H9 (cell line): ENCODE data around the gene TFCP2. TPM values are rescaled to one million over a fixed set of nuclear protein-coding genes. Genes with fewer than 3 reads are reported as not detected.

Experiments used
- DNase-seq: peaks from one replicate; pipeline ENCODE4 v3.0.0-alpha.2; 2017
- H2AFZ ChIP-seq: one replicate; pipeline ENCODE4 v1.6.1; 2013; ENCODE audit warnings: mild to moderate bottlenecking, low read length, control low read depth, moderate library complexity
- H2AK5ac ChIP-seq: 2 replicates; pipeline ENCODE4 v1.6.1; 2013; ENCODE audit warnings: low read length, control low read depth, mixed read lengths; ENCODE audit not compliant: insufficient read length
- H2BK120ac ChIP-seq: one replicate; pipeline ENCODE4 v1.6.1; 2013; ENCODE audit warnings: low read depth, mild to moderate bottlenecking, low read length, control low read depth, inconsistent platforms; ENCODE audit not compliant: poor library complexity, severe bottlenecking
- H2BK12ac ChIP-seq: 2 replicates; pipeline ENCODE4 v1.6.1; 2013; ENCODE audit warnings: low read length, control low read depth, mixed read lengths, low read depth; ENCODE audit not compliant: insufficient read length
- H2BK15ac ChIP-seq: 2 replicates; pipeline ENCODE4 v1.6.1; 2013; ENCODE audit warnings: low read depth, low read length, control low read depth
- H2BK20ac ChIP-seq: one replicate; pipeline ENCODE4 v1.6.1; 2013; ENCODE audit warnings: low read depth, mild to moderate bottlenecking, low read length, control low read depth, inconsistent platforms; ENCODE audit not compliant: poor library complexity, severe bottlenecking
- H2BK5ac ChIP-seq: 2 replicates; pipeline ENCODE4 v1.6.1; 2013; ENCODE audit warnings: low read length, control low read depth, mixed read lengths; ENCODE audit not compliant: insufficient read length
- H3K14ac ChIP-seq: 2 replicates; pipeline ENCODE4 v1.6.1; 2013; ENCODE audit warnings: low read length, control low read depth; ENCODE audit not compliant: insufficient read depth
- H3K18ac ChIP-seq: 2 replicates; pipeline ENCODE4 v1.6.1; 2013; ENCODE audit warnings: low read depth, mild to moderate bottlenecking, mixed read lengths, low read length, control low read depth; ENCODE audit not compliant: insufficient read length
- H3K23ac ChIP-seq: 2 replicates; pipeline ENCODE4 v1.6.1; 2013; ENCODE audit warnings: low read length, control low read depth, mixed read lengths, low read depth; ENCODE audit not compliant: insufficient read length
- H3K23me2 ChIP-seq: 2 replicates; pipeline ENCODE4 v1.6.1; 2013; ENCODE audit warnings: low read depth, mild to moderate bottlenecking, mixed read lengths, low read length, control low read depth; ENCODE audit not compliant: insufficient read length, poor library complexity, severe bottlenecking
- H3K27ac ChIP-seq: 2 replicates; pipeline ENCODE4 v1.5.1; 2013; ENCODE audit warnings: low read length, control low read depth, mixed read lengths, low read depth; ENCODE audit not compliant: insufficient read length
- H3K27me3 ChIP-seq: 2 replicates; pipeline ENCODE4 v1.6.1; 2013; ENCODE audit warnings: low read length, control low read depth, inconsistent platforms; ENCODE audit not compliant: insufficient read depth
- H3K4ac ChIP-seq: 2 replicates; pipeline ENCODE4 v1.6.1; 2013; ENCODE audit warnings: low read depth, mild to moderate bottlenecking, control low read depth, inconsistent platforms, low read length, moderate library complexity
- H3K4me1 ChIP-seq: 2 replicates; pipeline ENCODE4 v1.6.1; 2013; ENCODE audit warnings: low read length, control low read depth, inconsistent platforms; ENCODE audit not compliant: insufficient read depth
- H3K4me2 ChIP-seq: 2 replicates; pipeline ENCODE4 v1.6.1; 2013; ENCODE audit warnings: low read length, control low read depth, mixed read lengths; ENCODE audit not compliant: insufficient read length, insufficient read depth
- H3K56ac ChIP-seq: 2 replicates; pipeline ENCODE4 v1.6.1; 2013; ENCODE audit warnings: low read depth, mild to moderate bottlenecking, mixed read lengths, low read length, control low read depth; ENCODE audit not compliant: insufficient read length
- H3K79me1 ChIP-seq: 2 replicates; pipeline ENCODE4 v1.6.1; 2013; ENCODE audit warnings: low read depth, mild to moderate bottlenecking, moderate library complexity, low read length, control low read depth, inconsistent platforms; ENCODE audit not compliant: insufficient read depth, poor library complexity, severe bottlenecking
- H3K79me2 ChIP-seq: 2 replicates; pipeline ENCODE4 v1.6.1; 2013; ENCODE audit warnings: low read length, control low read depth, inconsistent platforms; ENCODE audit not compliant: insufficient read depth
- H3K9ac ChIP-seq: 2 replicates; pipeline ENCODE4 v1.6.1; 2013; ENCODE audit warnings: low read length, control low read depth, mixed read lengths; ENCODE audit not compliant: insufficient read length; ENCODE audit errors: extremely low read depth
- H3K9me3 ChIP-seq: one replicate; pipeline ENCODE4 v1.6.1; 2013; ENCODE audit warnings: low read depth, low read length, inconsistent platforms; ENCODE audit not compliant: control insufficient read depth
- H3T11ph ChIP-seq: one replicate; pipeline ENCODE4 v1.6.1; 2013; ENCODE audit warnings: mild to moderate bottlenecking, low read length, control low read depth, inconsistent platforms
- H4K20me1 ChIP-seq: one replicate; pipeline ENCODE4 v1.6.1; 2013; ENCODE audit not compliant: control insufficient read depth, insufficient read length, insufficient read depth
- H4K5ac ChIP-seq: 2 replicates; pipeline ENCODE4 v1.6.1; 2013; ENCODE audit warnings: low read depth, mild to moderate bottlenecking, mixed read lengths, low read length, control low read depth; ENCODE audit not compliant: insufficient read length
- H4K8ac ChIP-seq: replicated peaks from 2 replicates; pipeline ENCODE4 v1.6.1; 2013; ENCODE audit warnings: low read length, control low read depth, mixed read lengths, low read depth; ENCODE audit not compliant: insufficient read length
- H4K91ac ChIP-seq: 2 replicates; pipeline ENCODE4 v1.6.1; 2013; ENCODE audit warnings: low read depth, mild to moderate bottlenecking, moderate library complexity, mixed read lengths, low read length, control low read depth; ENCODE audit not compliant: insufficient read length
- H3K27ac Mint-ChIP-seq, 3 experiments: 2 replicates in 2 of 3; 3 replicates in 1 of 3; pipeline ENCODE4 v1.8.0; 2020 to 2021; ENCODE audit warnings: mixed read lengths in 3 of 3, mild to moderate bottlenecking in 1 of 3, moderate library complexity in 1 of 3
- H3K27me3 Mint-ChIP-seq: 2 replicates; pipeline ENCODE4 v1.8.0; 2021; ENCODE audit warnings: low read depth, mild to moderate bottlenecking, moderate library complexity, mixed read lengths
- H3K36me3 Mint-ChIP-seq, 3 experiments: 2 replicates in 2 of 3; 3 replicates in 1 of 3; pipeline ENCODE4 v1.8.0; 2020 to 2021; ENCODE audit warnings: low read depth in 3 of 3, mixed read lengths in 3 of 3; ENCODE audit not compliant: insufficient read depth in 1 of 3
- H3K4me1 Mint-ChIP-seq, 2 experiments: 2 replicates each; pipeline ENCODE4 v1.8.0; 2020; ENCODE audit warnings: mixed read lengths in 2 of 2
- H3K4me3 Mint-ChIP-seq, 2 experiments: 2 replicates in 1 of 2; 3 replicates in 1 of 2; pipeline ENCODE4 v1.8.0; 2020 to 2021; ENCODE audit warnings: mild to moderate bottlenecking in 2 of 2, mixed read lengths in 2 of 2, moderate library complexity in 1 of 2
- H3K9me3 Mint-ChIP-seq, 2 experiments: 2 replicates in 1 of 2; 3 replicates in 1 of 2; pipeline ENCODE4 v1.8.0; 2020; ENCODE audit warnings: mild to moderate bottlenecking in 2 of 2, mixed read lengths in 2 of 2, moderate library complexity in 1 of 2
- CTCF ChIP-seq: fragments of 200-600 bp; sonication (generic); conservative IDR thresholded peaks from 3 replicates; pipeline ENCODE4 v1.8.0; 2021; ENCODE audit warnings: antibody characterized with exemption, mild to moderate bottlenecking
- WGBS: extraction: QIAGEN DNeasy Blood & Tissue Kit; methylation state at CpG from one replicate; pipeline ENCODE4 v1.1.7; 2013; ENCODE audit warnings: missing lambda C conversion rate, low lambda C conversion rate, mixed read lengths; ENCODE audit not compliant: insufficient read length; ENCODE audit errors: extremely low coverage; 5-methylcytosine and 5-hydroxymethylcytosine counted together
- total RNA-seq: library from RNA; stranded (reverse); gene quantifications from 2 replicates; pipeline ENCODE4 v1.2.1, GENCODE V29; 2021

The TFCP2 gene
- total RNA-seq, 1 experiment from 2014 or later, result 27.1 TPM

DNA sequence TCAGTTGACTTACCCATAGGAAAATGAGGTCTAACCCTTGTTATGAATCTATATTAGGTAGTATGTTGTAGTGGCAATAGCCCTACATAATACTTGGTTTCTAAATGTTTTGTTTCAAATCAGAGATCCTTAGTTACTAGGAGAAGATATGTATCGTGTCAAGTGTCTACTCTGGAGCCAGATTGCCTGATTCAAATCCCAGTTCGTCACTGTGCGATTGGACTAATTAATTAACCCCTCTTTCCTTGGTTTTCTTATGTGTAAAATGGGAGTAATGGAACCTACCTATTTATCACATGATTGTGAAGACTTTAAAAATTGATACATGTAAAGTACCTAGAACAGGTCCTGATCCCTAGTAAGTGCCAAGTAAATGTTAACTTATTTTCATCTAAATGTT, 123.4 kb downstream of the TFCP2 start:
- H3K9me3 ChIP-seq, result no peaks in the 10 kb centered on the region
- H4K8ac ChIP-seq, result no peak overlapping the region
- H3K36me3 Mint-ChIP-seq, result peaks cover 11 to 21% (median 20%) of the 10 kb centered on the region in 3 experiments; a peak in 6 of 7 replicates
- no peaks in the 10 kb centered on the region for H3K27me3 Mint-ChIP-seq
- no peak overlapping the region for H4K91ac ChIP-seq
- H3T11ph ChIP-seq, result no peak overlapping the region
- peak overlapping the region; percentile 92 for H3K4me2 ChIP-seq
- H3K27me3 ChIP-seq, result no peaks in the 10 kb centered on the region
- no peak overlapping the region for H2BK5ac ChIP-seq
- H3K14ac ChIP-seq, result no peak overlapping the region
- no peak overlapping the region for H3K56ac ChIP-seq
- no peak overlapping the region for H2BK12ac ChIP-seq
- peaks cover 6% of the 10 kb centered on the region for H3K23me2 ChIP-seq
- H3K27ac ChIP-seq, result no peak overlapping the region
- no CpG with 5 or more reads among the region's 3 CpGs for WGBS
- no peak for DNase-seq
- peak overlapping the region; percentile 88 to 94; a peak in 4 of 5 replicates for H3K4me3 Mint-ChIP-seq
- no peak overlapping the region for H3K23ac ChIP-seq
- H2AFZ ChIP-seq, result no peak overlapping the region
- no peaks in the 10 kb centered on the region for H4K20me1 ChIP-seq
- H2BK20ac ChIP-seq, result no peak overlapping the region
- no peak overlapping the region for H3K9ac ChIP-seq
- no peaks in the 10 kb centered on the region for H3K79me2 ChIP-seq
- H3K79me1 ChIP-seq, result no peaks in the 10 kb centered on the region
- no peaks in the 10 kb centered on the region; a peak in 1 of 5 replicates for H3K9me3 Mint-ChIP-seq
- H2AK5ac ChIP-seq, result no peak overlapping the region
- H3K4me1 ChIP-seq, result 0 out of 2 replicates have a peak, but pooled peaks cover 2% of the 10 kb centered on the region
- no peak overlapping the region for H3K18ac ChIP-seq
- H2BK15ac ChIP-seq, result no peak overlapping the region
- no peak overlapping the region for H3K4ac ChIP-seq
- H3K27ac Mint-ChIP-seq, result no peak overlapping the region
- H4K5ac ChIP-seq, result no peak overlapping the region
- no peak for TF ChIP-seq CTCF
- peaks cover 11 to 16% of the 10 kb centered on the region in 2 experiments for H3K4me1 Mint-ChIP-seq
- H2BK120ac ChIP-seq, result no peak overlapping the region
